Frontal cortex (tissue), 4 donors: ENCODE data around the gene FIGN. TPM values are rescaled to one million over a fixed set of nuclear protein-coding genes. Genes with fewer than 3 reads are reported as not detected.
A peak's percentile ranks its signal among the peaks of the same experiment; 100 is the strongest.

Experiments
- DNase-seq, 2 donors: peaks; one replicate each; pipeline ENCODE4 v3.0.0; 2012; ENCODE audit warnings: low spot score in 2 of 2
- FAIRE-seq: peaks from 2 replicates; lab custom pipeline; 2012; peaks lifted over from hg19 to GRCh38; lab: Jason Lieb, UNC
- total RNA-seq: library from RNA; depleted of rRNA; stranded (reverse); fragments of >200 nt; gene quantifications from one replicate; pipeline ENCODE4 v1.2.3, GENCODE V29; 2014
- donor health status: control.
- donor health status: control.
- donor health status: control.

Gene FIGN
- total RNA-seq, 1 donor from 2014 or later: 1.2 TPM

GRCh38 chr2:163630836-163631235 is 105.0 kb downstream of the FIGN start:
- no peak for FAIRE-seq
- no peak for DNase-seq

GRCh38 chr2:163626639-163627109 is 109.1 kb downstream of the FIGN start:
- FAIRE-seq (no peak), DNase-seq (no peak)

- FAIRE-seq (no peak), DNase-seq (no peak)
Measured at GRCh38 chr2:163626208-163626607, 109.6 kb downstream of the FIGN start.

GRCh38 chr2:163625632-163626031 is 110.2 kb downstream of the FIGN start:
- FAIRE-seq (no peak), DNase-seq (no peak)

- FAIRE-seq: no peak
- no peak for DNase-seq
Measured at GRCh38 chr2:163621445-163622004, 114.3 kb downstream of the FIGN start.

GRCh38 chr2:163617517-163617916 is 118.3 kb downstream of the FIGN start:
- DNase-seq: no peak
- FAIRE-seq: no peak

- FAIRE-seq (no peak), DNase-seq (no peak)
Measured at GRCh38 chr2:163613266-163613731, 122.5 kb downstream of the FIGN start.

GRCh38 chr2:163612332-163612731 is 123.5 kb downstream of the FIGN start:
- DNase-seq: no peak
- no peak for FAIRE-seq

GRCh38 chr2:163611557-163611906 is 124.3 kb downstream of the FIGN start:
- FAIRE-seq: no peak

GRCh38 chr2:163610817-163611556 is 124.8 kb downstream of the FIGN start:
- FAIRE-seq (no peak), DNase-seq (peak in 1 of 2 donors; percentile 9)

More at GRCh38 chr2:163611557-163611906, 124.3 kb downstream of the FIGN start:
- no peak for DNase-seq

GRCh38 chr2:163607630-163608029 is 128.2 kb downstream of the FIGN start:
- DNase-seq: no peak
- FAIRE-seq: no peak

- no peak for DNase-seq
- FAIRE-seq: no peak
Measured at GRCh38 chr2:163606878-163607277, 128.9 kb downstream of the FIGN start.

- FAIRE-seq (no peak), DNase-seq (no peak)
Measured at GRCh38 chr2:163605779-163606178, 130.0 kb downstream of the FIGN start.

- FAIRE-seq: no peak
- no peak for DNase-seq
Measured at GRCh38 chr2:163604941-163605555, 130.8 kb downstream of the FIGN start.

GRCh38 chr2:163602196-163602595 is 133.6 kb downstream of the FIGN start:
- DNase-seq (no peak), FAIRE-seq (no peak)

- no peak for FAIRE-seq
Measured at GRCh38 chr2:163601377-163601776, 134.4 kb downstream of the FIGN start.

GRCh38 chr2:163600801-163601200 is 135.0 kb downstream of the FIGN start:
- DNase-seq: no peak

More at GRCh38 chr2:163601377-163601776, 134.4 kb downstream of the FIGN start:
- DNase-seq: no peak

GRCh38 chr2:163595028-163595427 is 140.8 kb downstream of the FIGN start:
- DNase-seq: no peak
- no peak for FAIRE-seq

More at GRCh38 chr2:163600801-163601200, 135.0 kb downstream of the FIGN start:
- no peak for FAIRE-seq

- DNase-seq: no peak
- no peak for FAIRE-seq
Measured at GRCh38 chr2:163594497-163594896, 141.3 kb downstream of the FIGN start.

GRCh38 chr2:163593982-163594381 is 141.8 kb downstream of the FIGN start:
- DNase-seq (no peak), FAIRE-seq (no peak)
